Measurements from ENCODE around the gene RILP.

The RILP gene

GRCh38 chr17:1644493-1645206 lies 5.0 kb downstream of the RILP start:
- Histone ChIP-seq H3K4me3 (replicated peaks; ENCODE audit: low read depth, low read length) (peak overlapping the region; percentile 63), H3K36me3 (ENCODE audit: control insufficient read depth, insufficient read depth, low read length) (no peaks in the 10 kb centered on the region), H3K27me3 (replicated peaks; ENCODE audit: control insufficient read depth, insufficient read depth, low read length) (no peaks in the 10 kb centered on the region)
- DNase-seq (ENCODE audit: extremely low read depth, insufficient read length): peak; percentile 57
- TF ChIP-seq CTCF (IDR thresholded peaks at IDR 0.05; ENCODE audit: insufficient read depth, low read length, poor library complexity, severe bottlenecking): no peak

- no peak for DNase-seq (ENCODE audit: extremely low read depth, insufficient read length)
- Histone ChIP-seq H3K4me3 (replicated peaks; ENCODE audit: low read depth, low read length) (peak overlapping the region; percentile 60), H3K27me3 (replicated peaks; ENCODE audit: control insufficient read depth, insufficient read depth, low read length) (no peaks in the 10 kb centered on the region), H3K36me3 (ENCODE audit: control insufficient read depth, insufficient read depth, low read length) (no peaks in the 10 kb centered on the region)
- no peak for TF ChIP-seq CTCF (IDR thresholded peaks at IDR 0.05; ENCODE audit: insufficient read depth, low read length, poor library complexity, severe bottlenecking)
Measured at GRCh38 chr17:1643999-1644492, 5.6 kb downstream of the RILP start.

- peak overlapping the region; percentile 60 for H3K4me3 ChIP-seq (replicated peaks; ENCODE audit: low read depth, low read length)
- H3K27me3 ChIP-seq (replicated peaks; ENCODE audit: control insufficient read depth, insufficient read depth, low read length): no peaks in the 10 kb centered on the region
- no peak for TF ChIP-seq CTCF (IDR thresholded peaks at IDR 0.05; ENCODE audit: insufficient read depth, low read length, poor library complexity, severe bottlenecking)
- peak; percentile 76 for DNase-seq (ENCODE audit: extremely low read depth, insufficient read length)
- no peaks in the 10 kb centered on the region for H3K36me3 ChIP-seq (ENCODE audit: control insufficient read depth, insufficient read depth, low read length)
Measured at GRCh38 chr17:1643293-1643998, 6.2 kb downstream of the RILP start.

- Histone ChIP-seq H3K36me3 (ENCODE audit: control insufficient read depth, insufficient read depth, low read length) (no peaks in the 10 kb centered on the region), H3K4me3 (replicated peaks; ENCODE audit: low read depth, low read length) (no peak overlapping the region), H3K27me3 (replicated peaks; ENCODE audit: control insufficient read depth, insufficient read depth, low read length) (no peaks in the 10 kb centered on the region)
- DNase-seq (ENCODE audit: extremely low read depth, insufficient read length): no peak
- TF ChIP-seq CTCF (IDR thresholded peaks at IDR 0.05; ENCODE audit: insufficient read depth, low read length, poor library complexity, severe bottlenecking): no peak
Measured at GRCh38 chr17:1641065-1641403, 8.6 kb downstream of the RILP start.

DNA sequence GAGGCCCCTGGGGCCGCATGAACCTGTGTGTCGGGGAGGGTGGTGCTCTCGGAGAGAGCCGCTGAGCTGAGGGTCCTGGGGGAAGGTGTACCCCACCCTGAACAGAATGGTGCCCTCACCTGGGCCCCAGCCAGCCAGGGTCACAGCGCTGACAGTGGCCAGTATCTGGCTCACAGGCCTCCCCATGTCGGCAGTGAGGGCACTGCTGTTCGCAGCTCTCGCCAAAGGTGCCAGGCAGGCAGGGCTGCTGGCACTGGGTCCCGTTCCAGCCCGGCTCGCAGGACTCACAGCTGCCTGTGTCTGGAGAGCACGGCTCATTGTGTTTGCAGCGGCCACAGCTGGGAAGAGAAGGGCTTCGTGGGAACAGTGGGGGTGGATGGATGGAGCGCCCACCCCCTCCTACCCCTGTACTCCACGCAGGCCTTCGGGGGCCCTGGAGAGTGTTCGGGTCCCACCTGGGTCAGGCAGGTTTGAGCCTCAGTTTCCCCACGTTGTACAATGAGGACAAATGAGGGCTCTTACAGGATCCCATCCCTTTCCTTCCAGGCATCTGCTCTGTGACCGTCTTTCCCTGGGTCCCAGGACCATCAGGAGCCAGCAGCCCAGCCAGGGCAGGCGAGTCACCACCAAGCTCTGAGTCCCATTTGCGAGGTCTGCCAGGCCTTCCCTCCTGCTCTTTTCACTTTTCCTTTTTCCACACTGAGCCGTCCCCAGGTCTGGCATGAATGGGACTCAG lies 9.2 kb downstream of the RILP start:
- TF ChIP-seq CTCF (IDR thresholded peaks at IDR 0.05; ENCODE audit: insufficient read depth, low read length, poor library complexity, severe bottlenecking): no peak
- DNase-seq (ENCODE audit: extremely low read depth, insufficient read length): no peak
- Histone ChIP-seq H3K36me3 (ENCODE audit: control insufficient read depth, insufficient read depth, low read length) (no peaks in the 10 kb centered on the region), H3K27me3 (replicated peaks; ENCODE audit: control insufficient read depth, insufficient read depth, low read length) (no peaks in the 10 kb centered on the region), H3K4me3 (replicated peaks; ENCODE audit: low read depth, low read length) (no peak overlapping the region)
